Endometrial microvascular endothelial cells (primary cell): Measurements from ENCODE around the gene ZNF556. TPM values are rescaled to one million over a fixed set of nuclear protein-coding genes. Genes with fewer than 3 reads are reported as not detected.

ENCODE experiments used
- in situ Hi-C: cut with HindIII; loops from 2 replicates; pipeline ENCODE4 v1.10.0; 2017; ENCODE audit warnings: low sequenced_read_pairs, low pct_unique_long_range_greater_than_20kb; ENCODE audit errors: inconsistent ontology term
- total RNA-seq: library from RNA; depleted of rRNA; stranded (reverse); fragments of >200 nt; gene quantifications from one replicate; pipeline ENCODE4 v1.2.3, GENCODE V29; 2015; ENCODE audit errors: inconsistent ontology term

ZNF556 gene
- not detected for total RNA-seq

GRCh38 chr19:2867025-2867991 lies at the start of gene ZNF556:
TSS of gene ZNF556 (plus strand) at chr19:2867335. CDS start at chr19:2867422, 87 bp downstream.
- in situ Hi-C loops: no loop called here

- in situ Hi-C loops: no loop called here
Measured at GRCh38 chr19:2819540-2820111, 47.5 kb upstream of the ZNF556 start, which contains the start of gene ZNF554. TSS of gene ZNF554 (plus strand) at chr19:2819868. CDS start at chr19:2820072, 204 bp downstream.

- in situ Hi-C loops: no loop called here
Measured at GRCh38 chr19:2820112-2820702, 46.9 kb upstream of the ZNF556 start.

- in situ Hi-C loops: no loop called here
Measured at GRCh38 chr19:2822846-2823245, 44.3 kb upstream of the ZNF556 start.

GRCh38 chr19:2823646-2824045 lies 43.5 kb upstream of the ZNF556 start:
- in situ Hi-C loops: no loop called here

- in situ Hi-C loops: no loop called here
Measured at GRCh38 chr19:2824129-2824528, 43.0 kb upstream of the ZNF556 start.

GRCh38 chr19:2827022-2827421 lies 40.1 kb upstream of the ZNF556 start:
- in situ Hi-C loops: no loop called here

GRCh38 chr19:2827840-2828489 lies 39.2 kb upstream of the ZNF556 start:
- in situ Hi-C loops: no loop called here

GRCh38 chr19:2834294-2834871 lies 32.8 kb upstream of the ZNF556 start:
- in situ Hi-C loops: no loop called here

GRCh38 chr19:2837430-2837829 lies 29.7 kb upstream of the ZNF556 start:
- in situ Hi-C loops: no loop called here

- in situ Hi-C loops: no loop called here
Measured at GRCh38 chr19:2840794-2841791, 26.0 kb upstream of the ZNF556 start, which contains the start of gene ZNF555. TSS of gene ZNF555 (plus strand) at chr19:2841475. CDS start at chr19:2841573, 98 bp downstream.

GRCh38 chr19:2841855-2842574 lies 25.1 kb upstream of the ZNF556 start:
- in situ Hi-C loops: no loop called here

- in situ Hi-C loops: no loop called here
Measured at GRCh38 chr19:2845107-2845506, 22.0 kb upstream of the ZNF556 start.

- in situ Hi-C loops: no loop called here
Measured at GRCh38 chr19:2846180-2846894, 20.8 kb upstream of the ZNF556 start.

GRCh38 chr19:2847507-2847906 lies 19.6 kb upstream of the ZNF556 start:
- in situ Hi-C loops: no loop called here

- in situ Hi-C loops: no loop called here
Measured at GRCh38 chr19:2848616-2849015, 18.5 kb upstream of the ZNF556 start.
